UCSD-AML1 (cell line): ENCODE data around the gene TMEM47.

Experiments
- DNase-seq: peaks from one replicate; lab custom pipeline; 2025; ENCODE audit not compliant: unreplicated experiment; lab: John Stamatoyannopoulos, UW

Gene TMEM47

DNA sequence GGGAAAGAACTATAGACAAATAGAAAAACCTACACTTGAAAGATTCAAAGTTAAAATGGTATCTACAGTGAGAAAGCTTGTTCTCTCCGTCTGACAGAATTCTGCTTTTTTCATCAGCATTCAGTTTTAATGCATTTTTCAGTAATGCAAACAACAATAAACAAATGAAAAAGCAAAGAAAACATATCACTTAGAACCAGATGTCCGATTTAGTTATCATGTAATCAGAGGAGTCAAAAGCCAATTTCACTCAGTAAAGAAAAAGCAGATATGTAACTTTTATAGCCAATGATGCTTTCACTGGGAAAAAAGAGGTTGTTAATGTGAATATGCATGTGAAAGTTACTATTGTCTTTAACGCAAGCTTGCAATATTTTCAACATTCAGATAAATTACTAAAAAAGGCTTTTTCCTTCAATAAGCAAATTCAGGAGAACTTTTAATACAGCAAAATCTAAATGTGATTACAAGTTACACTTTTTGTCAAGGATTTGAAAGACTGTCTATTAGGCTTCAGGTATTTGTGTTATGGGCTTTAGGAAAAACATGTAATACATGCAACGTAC is 70.7 kb downstream of the TMEM47 start:
- DNase-seq = no peak

GRCh38 chrX:34585561-34585960 is 71.5 kb downstream of the TMEM47 start:
- no peak for DNase-seq

- no peak for DNase-seq
Measured at GRCh38 chrX:34584781-34585180, 72.3 kb downstream of the TMEM47 start.

DNA sequence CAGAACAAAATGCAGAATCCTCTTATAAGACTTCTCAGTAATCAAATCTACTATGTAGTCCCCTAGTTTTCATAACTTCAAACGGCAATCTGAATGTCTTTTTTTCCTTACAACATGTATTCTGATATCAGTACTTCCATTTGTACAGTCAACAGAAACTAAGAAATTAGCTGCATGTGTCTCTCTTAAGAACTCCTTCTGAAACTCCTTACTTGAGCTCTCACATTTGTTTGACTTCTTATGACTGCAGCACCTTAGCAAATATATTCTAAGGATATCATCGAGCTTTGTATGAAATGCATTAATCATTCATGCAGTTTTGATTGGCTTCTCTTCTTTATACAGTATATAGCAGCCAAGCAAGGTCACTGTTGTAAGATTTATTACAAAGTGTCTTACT is 77.0 kb downstream of the TMEM47 start:
- no peak for DNase-seq

- no peak for DNase-seq
Measured at GRCh38 chrX:34578237-34578636, 78.8 kb downstream of the TMEM47 start.
